ENCODE measurements around the gene KDM4C.

KDM4C gene

DNA sequence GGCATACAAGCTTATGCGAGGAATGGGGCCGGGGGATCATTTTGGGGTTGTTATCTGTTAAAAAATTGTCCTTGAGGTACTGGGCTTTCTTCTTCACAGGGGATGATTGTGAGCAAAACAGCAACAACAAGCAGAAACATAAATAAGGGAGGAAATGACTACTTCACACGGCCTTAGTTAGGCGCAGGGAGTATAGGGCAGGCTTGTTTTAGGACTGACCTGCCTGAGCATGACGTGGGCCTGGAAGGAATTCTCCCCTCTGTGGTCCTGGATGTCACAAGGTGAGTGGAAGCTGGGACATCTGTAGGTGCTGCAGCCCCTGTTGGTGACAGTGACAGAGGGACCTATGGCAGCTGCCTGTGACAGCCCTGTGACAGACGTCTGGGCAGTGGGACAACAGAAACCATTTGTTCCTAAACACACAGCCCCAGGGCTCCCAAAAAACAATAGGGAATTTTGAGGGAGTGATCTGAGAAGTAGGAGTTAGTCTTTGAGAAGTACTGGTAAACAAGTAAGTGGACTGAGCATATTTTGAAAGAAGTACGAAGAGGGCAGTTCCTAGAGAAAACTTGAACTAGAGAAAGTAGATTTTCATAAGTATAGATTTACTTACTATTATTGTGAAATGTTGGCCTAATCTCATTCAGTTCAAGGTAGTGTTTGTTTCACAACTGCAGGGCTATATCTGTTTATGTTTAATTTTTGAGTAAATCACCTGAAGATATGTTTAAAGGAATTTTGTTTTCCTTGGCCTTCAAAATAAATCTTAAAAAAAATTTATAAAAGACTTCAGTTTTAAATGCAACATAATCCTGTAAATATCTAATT lies 113.1 kb downstream of the KDM4C start:
- DNase-seq, result no peak

- DNase-seq, result no peak
These were observed 116.1 kb downstream of the KDM4C start for GRCh38 chr9:6873857-6874256.

- no peak for DNase-seq
These were observed 118.6 kb downstream of the KDM4C start for GRCh38 chr9:6876195-6876894.

GRCh38 chr9:6877671-6878161 lies 119.9 kb downstream of the KDM4C start:
- no peak for DNase-seq

DNA sequence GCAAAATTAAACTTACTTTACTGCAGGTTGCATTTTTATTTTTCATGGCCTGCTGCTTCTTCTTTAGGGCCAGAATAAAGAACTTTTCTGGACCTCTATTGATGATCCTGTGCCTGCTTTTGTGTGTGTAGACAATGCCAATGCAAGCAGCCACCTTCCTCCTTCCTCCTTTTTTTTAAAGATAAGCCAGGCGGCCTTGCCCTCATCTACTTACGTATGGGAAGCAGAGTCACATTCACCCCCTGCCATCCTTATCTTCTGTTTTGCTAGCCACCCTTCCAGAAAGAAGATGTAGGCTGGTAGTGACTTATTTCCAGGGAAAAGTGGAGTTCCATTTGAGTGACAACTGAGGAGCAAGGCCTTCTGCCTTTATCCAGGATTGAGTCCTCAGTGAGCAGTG lies 122.9 kb downstream of the KDM4C start:
- DNase-seq, result no peak

DNA sequence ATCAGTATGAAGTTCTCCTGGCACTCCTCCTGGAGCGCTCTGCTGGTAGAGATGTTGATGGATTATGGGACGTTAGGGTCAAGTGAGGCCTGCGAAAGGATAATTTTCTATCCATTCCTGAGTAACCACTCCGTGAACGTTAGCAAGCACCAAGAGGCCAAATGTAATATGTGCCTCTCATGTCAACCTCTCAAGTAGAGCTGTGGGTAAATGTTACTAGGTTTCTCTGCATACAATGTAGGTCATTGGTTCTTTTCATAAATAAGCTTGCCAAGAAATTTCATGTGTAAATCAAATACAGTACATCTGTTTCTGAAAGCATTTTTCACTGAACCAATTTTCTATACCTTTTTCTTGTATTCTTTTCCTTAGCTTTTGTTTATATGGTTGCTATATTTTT lies 126.3 kb downstream of the KDM4C start:
- DNase-seq, result no peak

DNA sequence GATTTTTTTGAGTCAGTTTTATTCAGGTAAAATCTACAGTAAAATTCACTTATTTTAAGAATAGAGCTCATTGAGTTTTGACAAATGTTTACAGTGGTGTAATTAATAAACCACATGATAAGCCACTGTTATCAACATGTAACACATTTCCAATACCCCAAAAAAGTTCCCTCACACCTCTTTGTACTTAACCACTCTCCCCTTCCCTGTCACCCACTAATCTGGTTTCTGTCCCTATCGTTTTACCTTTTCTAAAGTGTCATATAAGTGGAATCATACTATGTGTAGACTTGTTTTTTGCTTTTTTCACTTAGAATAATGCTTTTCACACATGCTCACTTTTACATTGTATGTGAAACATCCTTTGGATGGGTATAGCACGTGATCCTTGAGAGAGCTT lies 127.2 kb downstream of the KDM4C start:
- no peak for DNase-seq

GRCh38 chr9:6887051-6887450 lies 129.3 kb downstream of the KDM4C start:
- no peak for DNase-seq

GRCh38 chr9:6889868-6890267 lies 132.1 kb downstream of the KDM4C start:
- no peak for DNase-seq

- no peak for DNase-seq
These were observed 135.8 kb downstream of the KDM4C start for GRCh38 chr9:6893350-6894131.

GRCh38 chr9:6894135-6894534 lies 136.4 kb downstream of the KDM4C start:
- DNase-seq, result no peak

- DNase-seq, result no peak
These were observed 138.0 kb downstream of the KDM4C start for GRCh38 chr9:6895754-6896153.

- DNase-seq, result no peak
These were observed 138.8 kb downstream of the KDM4C start for GRCh38 chr9:6896562-6896961.

- DNase-seq, result no peak
These were observed 139.5 kb downstream of the KDM4C start for GRCh38 chr9:6897207-6897822.

DNA sequence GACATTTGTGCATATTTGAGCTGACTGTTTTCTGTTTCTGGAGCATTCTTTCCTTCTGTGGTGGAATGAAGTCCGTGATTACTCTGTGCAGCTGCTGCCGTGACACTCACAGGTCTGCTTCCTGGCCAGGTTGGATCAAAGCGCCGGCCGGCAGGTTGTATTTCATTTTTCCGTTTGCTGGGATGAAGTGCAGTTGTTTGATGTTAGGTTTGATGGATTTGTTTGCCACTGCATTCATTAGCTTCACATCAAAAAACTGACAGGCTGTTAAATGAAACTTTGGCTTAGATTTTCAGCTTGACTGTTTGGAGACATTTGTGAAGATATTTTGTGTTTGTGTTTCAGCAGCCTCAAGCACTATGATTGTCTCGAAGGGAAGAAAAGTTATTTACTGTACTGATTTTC lies 140.1 kb downstream of the KDM4C start:
- DNase-seq, result no peak

- DNase-seq, result no peak
These were observed 141.5 kb downstream of the KDM4C start for GRCh38 chr9:6899274-6899673.

GRCh38 chr9:6900440-6900883 lies 142.7 kb downstream of the KDM4C start:
- DNase-seq, result no peak

DNA sequence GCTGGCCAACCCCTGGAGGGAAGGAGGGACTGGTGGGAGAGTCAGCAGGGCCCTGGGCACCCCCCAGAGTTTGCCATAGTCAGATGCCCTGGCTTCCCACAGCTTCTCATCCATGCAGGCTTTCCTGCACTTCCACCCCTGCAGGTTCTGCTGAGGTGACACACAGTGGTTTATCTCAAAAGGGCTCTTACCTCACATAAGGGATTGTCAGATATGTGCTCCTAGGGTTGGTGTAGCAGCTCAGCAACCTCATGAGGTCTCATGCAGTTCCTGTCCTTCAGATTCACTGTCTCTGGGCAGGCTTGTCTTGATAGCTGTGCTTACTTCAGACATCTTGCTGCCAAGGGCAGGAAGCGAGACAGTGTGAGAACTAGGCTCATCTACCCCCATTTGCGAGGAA lies 143.4 kb downstream of the KDM4C start:
- no peak for DNase-seq

DNA sequence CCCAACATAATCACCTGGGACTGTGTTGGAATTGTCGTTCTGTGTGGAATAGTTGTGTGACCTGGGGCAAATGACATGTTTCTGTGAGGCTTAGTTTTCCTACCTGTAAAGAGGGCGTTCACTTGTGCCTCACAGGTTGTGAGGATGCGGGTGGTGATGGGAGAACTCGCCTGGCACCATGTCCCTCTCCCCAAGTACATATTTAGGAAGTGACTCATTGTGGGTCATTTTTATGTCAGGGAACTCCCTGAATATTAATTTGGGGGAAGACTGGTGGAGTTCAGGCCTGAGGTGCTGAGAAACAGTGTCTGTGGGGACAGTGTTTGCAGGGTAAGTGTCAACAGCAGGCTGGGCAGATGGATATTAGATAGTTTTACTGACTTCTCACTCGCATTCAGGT lies 144.7 kb downstream of the KDM4C start:
- no peak for DNase-seq

DNA sequence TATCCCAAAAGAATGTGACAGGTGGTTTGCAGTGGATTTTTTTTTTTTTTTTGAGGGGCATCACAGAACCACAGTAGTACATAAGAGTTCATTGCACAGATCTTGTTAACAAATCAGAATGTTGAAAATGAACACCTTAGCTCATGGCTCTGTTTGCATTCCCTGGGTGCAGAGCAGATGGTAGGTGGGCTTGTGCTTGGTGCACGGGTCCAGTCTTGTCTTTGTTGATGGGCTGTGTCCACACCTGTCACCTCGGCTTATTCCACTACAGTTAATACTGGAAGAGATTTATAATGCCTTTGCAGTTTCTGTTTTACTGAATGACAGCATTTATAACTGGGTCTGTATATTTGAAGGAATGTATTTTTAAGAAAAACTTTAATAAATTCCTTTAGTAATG lies 146.6 kb downstream of the KDM4C start:
- no peak for DNase-seq

DNA sequence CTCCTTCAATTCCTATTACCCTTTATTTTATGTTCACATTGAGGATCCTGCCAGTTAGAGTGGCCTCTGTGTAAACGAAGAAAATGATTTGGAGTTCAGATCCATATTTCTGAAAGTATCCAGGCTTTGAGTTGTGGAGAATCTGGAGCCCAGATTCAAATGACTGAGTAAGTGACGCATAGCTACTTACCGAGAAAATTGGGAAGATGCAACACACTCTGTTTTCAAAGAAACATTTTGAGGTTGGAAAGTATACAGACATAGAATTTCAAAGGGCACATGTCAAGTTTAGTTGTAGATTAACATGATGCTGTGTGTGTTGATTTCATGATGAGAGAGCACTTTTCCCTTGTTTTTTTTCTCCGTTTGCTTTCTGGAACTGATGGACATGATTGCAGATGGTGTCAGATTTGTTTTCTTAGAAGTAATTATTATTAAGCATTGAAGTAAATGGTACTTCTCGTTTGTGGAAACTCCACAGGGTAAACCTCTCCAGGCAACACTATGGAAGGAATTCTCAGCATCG lies 148.1 kb downstream of the KDM4C start:
- no peak for DNase-seq

- DNase-seq, result no peak
These were observed 150.1 kb downstream of the KDM4C start for GRCh38 chr9:6907772-6908381.

All from NCI-H2107 (cell line).